Midbrain (tissue), 1 donor: ENCODE results near the gene AMPD3.

Experiments
- DNase-seq: peaks from one replicate; lab custom pipeline; 2025; lab: John Stamatoyannopoulos, UW

AMPD3 gene

GRCh38 chr11:10537600-10537999 lies 82.5 kb downstream of the AMPD3 start:
- no peak for DNase-seq

GRCh38 chr11:10538924-10539323 lies 83.9 kb downstream of the AMPD3 start:
- no peak for DNase-seq

GRCh38 chr11:10539339-10539738 lies 84.3 kb downstream of the AMPD3 start:
- DNase-seq = no peak

GRCh38 chr11:10540546-10540914 lies 85.5 kb downstream of the AMPD3 start:
- peak; percentile 48 for DNase-seq

- peak; percentile 94 for DNase-seq
Measured at GRCh38 chr11:10540915-10541560, 86.0 kb downstream of the AMPD3 start, which contains the start of gene RNF141. Gene RNF141 (minus strand): TSS chr11:10541187. CDS start chr11:10534158, 7,029 bp downstream.

GRCh38 chr11:10541561-10541930 lies 86.5 kb downstream of the AMPD3 start:
- no peak for DNase-seq

GRCh38 chr11:10542776-10543175 lies 87.7 kb downstream of the AMPD3 start:
- DNase-seq = no peak

- DNase-seq = no peak
Measured at GRCh38 chr11:10543782-10544181, 88.7 kb downstream of the AMPD3 start.

- no peak for DNase-seq
Measured at GRCh38 chr11:10544491-10545465, 89.7 kb downstream of the AMPD3 start.

- DNase-seq = no peak
Measured at GRCh38 chr11:10550503-10551289, 95.6 kb downstream of the AMPD3 start.

GRCh38 chr11:10551290-10551592 lies 96.2 kb downstream of the AMPD3 start:
- no peak for DNase-seq

GRCh38 chr11:10551845-10552352 lies 96.8 kb downstream of the AMPD3 start:
- DNase-seq = no peak

GRCh38 chr11:10556590-10556989 lies 101.5 kb downstream of the AMPD3 start:
- no peak for DNase-seq
